Mucosa of descending colon (tissue), 3 donors: Measurements from ENCODE around the gene MOCS3. TPM values are rescaled to one million over a fixed set of nuclear protein-coding genes. Genes with fewer than 3 reads are reported as not detected.
"Not testable (repeated sequence)": the region's sequence is repeated elsewhere in the genome, so short reads cannot be mapped to it uniquely, and the experiment has no call there.

Source experiments
- ATAC-seq: fragments of 200-7000 bp; cut with Tn5 transposase; one replicate; pipeline ENCODE4 v1.9.1; 2020; ENCODE audit warnings: mild to moderate bottlenecking, moderate library complexity
- DNase-seq, 3 donors: peaks; one replicate each; pipeline ENCODE4 v3.0.0-alpha.2; 2020
- H3K36me3 ChIP-seq: fragments of 200-600 bp; one replicate; pipeline ENCODE4 v1.8.0; 2021; ENCODE audit warnings: low read depth, mild to moderate bottlenecking
- H3K4me1 ChIP-seq: fragments of 200-600 bp; one replicate; pipeline ENCODE4 v1.8.0; 2021; ENCODE audit warnings: low read depth, mild to moderate bottlenecking
- H3K4me3 ChIP-seq: fragments of 200-600 bp; one replicate; pipeline ENCODE4 v1.8.0; 2021; ENCODE audit warnings: mild to moderate bottlenecking
- H3K9me3 ChIP-seq: fragments of 200-600 bp; one replicate; pipeline ENCODE4 v1.8.0; 2021; ENCODE audit warnings: mild to moderate bottlenecking
- intact Hi-C, 2 donors: fragments of 100-400 bp; cut with DNase I in 1 of 2; cut with micrococcal nuclease in 1 of 2; formaldehyde crosslinking; loops; one replicate each; pipeline versions ENCODE4 v1.11.0 to v1.11.1; 2022; cut with DNase I, micrococcal nuclease
- total RNA-seq, 3 donors: library from RNA; stranded (reverse); fragmentation: NEBNext Ultra II Directional in 2 of 3; extraction: Animal tissue kit (Norgen Biotek cat#: 25700) in 2 of 3; gene quantifications; one replicate each; pipeline versions ENCODE4 v1.2.1 to v1.2.4, GENCODE V29; 2021 to 2023
- TF ChIP-seq, protein P1 (sequence below): fragments of 200-600 bp; IDR thresholded peaks from one replicate; pipeline ENCODE4 v1.8.0; 2022; ENCODE audit warnings: antibody characterized with exemption, mild to moderate bottlenecking
- donor health status: DM: no; HTN: no; CAD: no; lungs with moderate emphysema.
- donor health status: DM: no; HTN: no; CAD: no.
- donor health status: DM: no; HTN: yes; CAD: no.

MOCS3 gene
- total RNA-seq, 3 donors from 2014 or later, result 4.0 to 4.4 (median 4.4) TPM

DNA sequence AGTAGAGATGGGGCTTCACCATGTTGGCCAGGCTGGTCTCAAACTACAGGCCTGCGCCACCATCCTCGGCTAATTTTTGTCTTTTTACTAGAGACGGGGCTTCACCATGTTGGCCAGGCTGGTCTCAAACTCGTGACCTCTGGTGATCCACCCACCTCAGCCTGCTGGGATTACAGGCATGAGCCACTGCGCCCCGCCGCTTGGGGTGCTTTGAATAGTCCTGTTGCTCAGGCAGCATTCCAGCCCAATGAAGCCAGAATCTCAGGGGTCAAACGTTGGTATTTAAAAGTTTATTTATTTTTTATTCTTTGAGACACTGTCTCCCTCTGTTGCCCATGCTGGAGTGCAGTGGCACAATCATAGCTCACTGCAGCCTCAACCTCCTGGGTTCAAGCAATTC is 11.3 kb downstream of the MOCS3 start:
- DNase-seq (no peak), ATAC-seq (no peak)
- intact Hi-C loops, result no loop called here
- Histone ChIP-seq H3K4me3 (no peak overlapping the region), H3K9me3 (no peaks in the 10 kb centered on the region), H3K4me1 (no peaks in the 10 kb centered on the region), H3K36me3 (no peaks in the 10 kb centered on the region)
- TF ChIP-seq, protein P1, sequence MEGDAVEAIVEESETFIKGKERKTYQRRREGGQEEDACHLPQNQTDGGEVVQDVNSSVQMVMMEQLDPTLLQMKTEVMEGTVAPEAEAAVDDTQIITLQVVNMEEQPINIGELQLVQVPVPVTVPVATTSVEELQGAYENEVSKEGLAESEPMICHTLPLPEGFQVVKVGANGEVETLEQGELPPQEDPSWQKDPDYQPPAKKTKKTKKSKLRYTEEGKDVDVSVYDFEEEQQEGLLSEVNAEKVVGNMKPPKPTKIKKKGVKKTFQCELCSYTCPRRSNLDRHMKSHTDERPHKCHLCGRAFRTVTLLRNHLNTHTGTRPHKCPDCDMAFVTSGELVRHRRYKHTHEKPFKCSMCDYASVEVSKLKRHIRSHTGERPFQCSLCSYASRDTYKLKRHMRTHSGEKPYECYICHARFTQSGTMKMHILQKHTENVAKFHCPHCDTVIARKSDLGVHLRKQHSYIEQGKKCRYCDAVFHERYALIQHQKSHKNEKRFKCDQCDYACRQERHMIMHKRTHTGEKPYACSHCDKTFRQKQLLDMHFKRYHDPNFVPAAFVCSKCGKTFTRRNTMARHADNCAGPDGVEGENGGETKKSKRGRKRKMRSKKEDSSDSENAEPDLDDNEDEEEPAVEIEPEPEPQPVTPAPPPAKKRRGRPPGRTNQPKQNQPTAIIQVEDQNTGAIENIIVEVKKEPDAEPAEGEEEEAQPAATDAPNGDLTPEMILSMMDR, result no peak

DNA sequence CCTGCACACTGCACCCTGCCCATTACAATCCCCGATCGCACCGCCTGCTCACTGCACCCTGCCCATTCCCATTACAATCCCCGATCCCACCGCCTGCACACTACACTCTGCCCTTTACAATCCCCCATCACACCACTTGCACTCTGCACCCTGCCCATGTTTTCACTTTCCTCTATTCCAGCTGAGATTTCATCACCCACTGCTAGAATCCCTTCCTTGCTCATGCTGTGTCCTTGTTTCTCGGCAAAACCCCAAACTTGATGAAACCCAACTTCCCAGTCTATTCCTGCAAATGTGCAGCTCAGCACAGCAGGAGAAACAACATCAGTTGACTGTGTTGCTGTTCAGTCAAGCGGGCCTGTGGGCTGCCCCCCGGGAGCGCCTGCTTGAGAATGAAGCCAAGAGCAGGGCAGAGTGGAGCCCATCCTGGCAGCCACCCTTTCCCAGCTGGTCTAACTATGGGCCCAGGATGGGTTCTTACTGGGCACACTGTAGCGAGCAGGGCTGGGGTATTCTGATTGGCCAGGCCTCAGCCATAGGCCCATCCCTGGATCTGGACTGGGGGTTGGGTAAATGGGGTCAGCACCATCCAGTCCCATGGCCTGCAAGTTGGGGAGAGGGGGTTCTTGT is 17.2 kb downstream of the MOCS3 start:
- DNase-seq (no peak), ATAC-seq (no peak)
- TF ChIP-seq, protein P1, result no peak
- Histone ChIP-seq H3K4me1 (no peaks in the 10 kb centered on the region), H3K9me3 (no peaks in the 10 kb centered on the region), H3K36me3 (no peaks in the 10 kb centered on the region), H3K4me3 (no peak overlapping the region)
- intact Hi-C loops, result no loop called here

GRCh38 chr20:50977066-50978021 is 18.7 kb downstream of the MOCS3 start:
- Histone ChIP-seq H3K9me3 (no peaks in the 10 kb centered on the region), H3K4me1 (peaks cover 2% of the 10 kb centered on the region), H3K36me3 (no peaks in the 10 kb centered on the region), H3K4me3 (no peak overlapping the region)
- no peak for DNase-seq
- ATAC-seq, result no peak
- TF ChIP-seq, protein P1, result no peak
- intact Hi-C loops, result no loop called here

DNA sequence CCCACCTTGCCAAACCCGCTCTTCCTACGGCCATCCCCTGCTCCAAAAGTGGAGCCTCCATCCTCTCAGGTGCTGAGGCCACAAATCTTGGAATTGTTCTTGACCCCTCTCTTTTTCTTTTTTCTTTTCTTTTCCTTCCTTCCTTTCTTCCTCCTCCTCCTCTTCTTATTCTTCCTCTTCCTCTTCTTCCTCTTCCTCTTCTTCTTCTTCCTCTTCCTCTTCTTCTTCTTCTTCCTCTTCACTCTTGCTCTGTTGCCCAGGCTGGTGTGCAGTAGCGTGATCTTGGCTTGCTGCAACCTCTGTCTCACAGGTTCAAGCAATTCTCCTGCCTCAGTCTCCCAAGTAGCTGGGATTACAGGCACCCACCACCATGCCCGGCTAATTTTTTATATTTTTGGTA is 19.9 kb downstream of the MOCS3 start:
- intact Hi-C loops, DNase-seq, H3K9me3 ChIP-seq, ATAC-seq, H3K4me3 ChIP-seq, H3K4me1 ChIP-seq, H3K36me3 ChIP-seq: not testable (repeated sequence)

DNA sequence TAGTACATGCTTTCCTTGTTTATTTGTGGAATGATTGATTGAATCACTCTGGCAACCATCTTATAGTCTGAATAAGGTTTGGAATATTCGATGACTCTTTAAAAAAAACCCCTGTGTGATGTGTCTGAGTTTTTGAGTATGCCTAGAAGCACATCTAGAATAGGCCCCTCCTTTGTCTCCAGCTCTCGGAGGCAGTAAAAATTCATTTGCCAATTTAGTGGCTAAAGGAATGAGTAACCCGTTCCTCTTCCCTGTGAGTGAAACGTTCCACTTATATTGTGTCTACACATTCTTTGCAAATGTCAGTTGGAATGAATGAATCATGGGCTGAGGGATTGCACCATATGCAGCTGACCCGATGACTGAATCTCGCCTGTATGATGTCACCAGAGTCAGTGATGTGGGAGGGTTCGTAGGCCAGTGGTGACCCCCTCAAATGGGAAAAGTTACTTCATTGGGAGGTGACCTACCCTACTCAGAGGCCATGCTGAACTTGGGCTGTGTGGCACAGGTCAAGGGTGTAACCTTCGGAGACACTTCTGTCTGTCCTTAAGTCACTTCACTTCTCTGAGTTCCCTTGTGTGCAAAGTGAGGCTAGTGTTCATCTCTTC is 21.6 kb downstream of the MOCS3 start:
- DNase-seq (no peak), ATAC-seq (peak; percentile 47)
- H3K4me3 ChIP-seq, result no peak overlapping the region
- TF ChIP-seq, protein P1, result no peak
- no peaks in the 10 kb centered on the region for H3K36me3 ChIP-seq
- intact Hi-C loops, result no loop called here
- H3K4me1 ChIP-seq, result peaks cover 6% of the 10 kb centered on the region
- H3K9me3 ChIP-seq, result no peaks in the 10 kb centered on the region
